Hepatic stellate cell (primary cell): ENCODE measurements around the gene GSG1L2.

Source experiments
- DNase-seq: peaks from one replicate; pipeline ENCODE4 v3.0.0; 2011; ENCODE audit warnings: low spot score

The GSG1L2 gene

GRCh38 chr17:9824797-9825338 lies 3.0 kb upstream of the GSG1L2 start:
- no peak for DNase-seq

- no peak for DNase-seq
Observed at GRCh38 chr17:9824094-9824493, 2.2 kb upstream of the GSG1L2 start.

GRCh38 chr17:9820448-9820847 lies 1.4 kb downstream of the GSG1L2 start:
- DNase-seq = no peak

- DNase-seq = no peak
Observed at GRCh38 chr17:9818760-9819159, 3.1 kb downstream of the GSG1L2 start.

- DNase-seq = peak; percentile 17
Observed at GRCh38 chr17:9817086-9817485, 4.8 kb downstream of the GSG1L2 start.

- no peak for DNase-seq
Observed at GRCh38 chr17:9816472-9816871, 5.4 kb downstream of the GSG1L2 start.

GRCh38 chr17:9814337-9814945 lies 7.4 kb downstream of the GSG1L2 start:
- no peak for DNase-seq

- no peak for DNase-seq
Observed at GRCh38 chr17:9813166-9813565, 8.7 kb downstream of the GSG1L2 start.

- DNase-seq = no peak
Observed at GRCh38 chr17:9811537-9811936, 10.3 kb downstream of the GSG1L2 start.

- no peak for DNase-seq
Observed at GRCh38 chr17:9811086-9811485, 10.8 kb downstream of the GSG1L2 start.

- DNase-seq = no peak
Observed at GRCh38 chr17:9810100-9810949, 11.6 kb downstream of the GSG1L2 start.

- DNase-seq = no peak
Observed at GRCh38 chr17:9809409-9809808, 12.5 kb downstream of the GSG1L2 start.

- DNase-seq = no peak
Observed at GRCh38 chr17:9806699-9807098, 15.2 kb downstream of the GSG1L2 start.

- DNase-seq = no peak
Observed at GRCh38 chr17:9805769-9806168, 16.1 kb downstream of the GSG1L2 start.

GRCh38 chr17:9802697-9803096 lies 19.2 kb downstream of the GSG1L2 start:
- DNase-seq = no peak

- DNase-seq = no peak
Observed at GRCh38 chr17:9802294-9802693, 19.6 kb downstream of the GSG1L2 start.

- no peak for DNase-seq
Observed at GRCh38 chr17:9801505-9801904, 20.4 kb downstream of the GSG1L2 start.

GRCh38 chr17:9798724-9799123 lies 23.2 kb downstream of the GSG1L2 start:
- no peak for DNase-seq

- no peak for DNase-seq
Observed at GRCh38 chr17:9798008-9798407, 23.9 kb downstream of the GSG1L2 start.

GRCh38 chr17:9792181-9792840 lies 29.6 kb downstream of the GSG1L2 start:
- DNase-seq = no peak

GRCh38 chr17:9790889-9791876 lies 30.7 kb downstream of the GSG1L2 start, which contains the start of gene DHRS7C:
TSS of gene DHRS7C (minus strand) at chr17:9791592. CDS start at chr17:9791284, 308 bp downstream.
- DNase-seq = no peak
